HUES48 (cell line): Measurements from ENCODE around the gene LAMA2.
A peak's percentile ranks its signal among the peaks of the same experiment; 100 is the strongest.

Experiments
- H3K27ac ChIP-seq: one replicate; pipeline ENCODE4 v1.7.0; 2013; ENCODE audit warnings: low read depth, low read length, inconsistent platforms
- H3K27me3 ChIP-seq: 2 replicates; pipeline ENCODE4 v1.6.1; 2013; ENCODE audit warnings: mild to moderate bottlenecking, low read length; ENCODE audit not compliant: control insufficient read depth, insufficient read depth
- H3K36me3 ChIP-seq: 2 replicates; pipeline ENCODE4 v1.6.1; 2013; ENCODE audit warnings: low read length; ENCODE audit not compliant: control insufficient read depth, insufficient read depth
- H3K4me1 ChIP-seq: 2 replicates; pipeline ENCODE4 v1.6.1; 2013; ENCODE audit warnings: mild to moderate bottlenecking, low read length; ENCODE audit not compliant: control insufficient read depth, insufficient read depth
- H3K4me3 ChIP-seq: 2 replicates; pipeline ENCODE4 v1.5.1; 2013; ENCODE audit warnings: mild to moderate bottlenecking, low read depth, low read length
- H3K9ac ChIP-seq: 2 replicates; pipeline ENCODE4 v1.6.1; 2013; ENCODE audit warnings: mild to moderate bottlenecking, low read depth, low read length, moderate library complexity
- H3K9me3 ChIP-seq: 2 replicates; pipeline ENCODE4 v1.6.1; 2013; ENCODE audit warnings: low read length; ENCODE audit not compliant: control insufficient read depth, insufficient read depth

The LAMA2 gene

DNA sequence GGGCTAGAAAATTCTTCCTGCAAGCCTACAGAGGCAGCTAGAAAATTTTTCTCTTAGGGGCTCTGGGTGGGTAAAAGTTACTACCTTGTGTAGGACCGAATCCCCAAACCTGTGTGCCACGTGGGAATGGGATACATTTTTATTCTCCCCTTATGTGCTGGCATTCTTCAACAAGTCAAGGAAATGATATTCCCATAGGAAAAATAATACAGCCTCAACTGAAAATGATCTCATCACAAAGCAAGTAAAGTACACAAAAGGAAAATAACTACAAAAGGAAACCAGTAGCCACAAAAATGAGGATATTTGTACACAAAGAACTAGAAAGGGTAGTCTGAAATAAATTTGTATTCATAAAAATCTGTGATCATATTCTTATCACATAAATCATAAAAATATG lies 298.1 kb downstream of the LAMA2 start:
- Histone ChIP-seq H3K9me3 (no peaks in the 10 kb centered on the region), H3K9ac (no peak overlapping the region), H3K4me1 (peaks cover 5% of the 10 kb centered on the region; the same call in 1 of the 2 replicates), H3K36me3 (no peaks in the 10 kb centered on the region), H3K4me3 (no peak overlapping the region), H3K27me3 (no peaks in the 10 kb centered on the region), H3K27ac (no peak overlapping the region)

DNA sequence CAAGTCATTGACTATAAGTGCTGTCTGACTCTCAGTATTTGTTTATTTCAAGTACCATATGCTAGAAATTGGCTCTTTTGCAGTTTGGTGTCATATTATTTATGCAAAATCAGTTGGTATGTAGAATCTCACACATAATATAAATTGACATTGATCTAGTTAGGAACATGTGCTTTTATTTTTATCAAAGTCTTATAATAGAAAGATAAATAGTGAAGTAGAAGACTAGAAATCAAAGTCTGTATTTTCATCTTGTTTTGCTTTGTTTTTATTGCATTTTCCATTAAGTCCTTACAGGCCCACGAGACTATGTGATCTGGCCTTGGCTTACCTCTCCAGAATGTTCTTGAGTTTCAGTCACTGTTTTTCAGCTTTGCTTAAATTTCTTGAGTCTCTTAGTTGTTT lies 300.3 kb downstream of the LAMA2 start:
- Histone ChIP-seq H3K4me3 (no peak overlapping the region), H3K4me1 (peaks cover 5% of the 10 kb centered on the region; the same call in 1 of the 2 replicates), H3K9ac (no peak overlapping the region), H3K27ac (no peak overlapping the region), H3K27me3 (no peaks in the 10 kb centered on the region), H3K9me3 (no peaks in the 10 kb centered on the region), H3K36me3 (no peaks in the 10 kb centered on the region)

DNA sequence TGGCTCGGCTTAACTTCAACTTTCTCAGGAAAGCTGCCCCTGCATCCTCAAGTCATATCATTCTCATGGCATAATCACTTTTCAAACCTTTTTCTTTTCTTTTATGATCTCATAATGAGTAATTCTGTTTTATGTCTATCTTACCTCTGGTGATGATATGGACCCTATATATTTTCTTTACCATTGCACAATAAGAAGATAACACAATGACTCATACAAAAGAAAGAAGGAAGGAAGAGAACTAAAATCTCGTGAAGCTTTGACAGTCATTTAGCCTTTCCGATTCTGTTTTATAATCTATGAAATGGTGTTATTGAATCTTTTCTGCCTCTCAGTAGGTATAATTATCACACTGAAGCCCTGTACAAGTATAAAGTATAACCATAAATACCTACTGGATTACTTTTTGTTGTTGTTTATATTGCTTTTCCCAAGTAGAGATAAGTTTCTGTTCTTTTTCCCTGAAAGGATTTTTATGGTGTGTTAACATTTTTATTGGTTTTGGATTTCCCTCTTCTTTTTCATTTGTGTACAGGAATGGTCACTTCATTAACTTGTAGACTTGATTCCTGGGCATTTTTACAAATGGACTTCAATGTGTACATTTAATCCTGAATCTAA lies 300.9 kb downstream of the LAMA2 start:
- no peaks in the 10 kb centered on the region for H3K36me3 ChIP-seq

DNA sequence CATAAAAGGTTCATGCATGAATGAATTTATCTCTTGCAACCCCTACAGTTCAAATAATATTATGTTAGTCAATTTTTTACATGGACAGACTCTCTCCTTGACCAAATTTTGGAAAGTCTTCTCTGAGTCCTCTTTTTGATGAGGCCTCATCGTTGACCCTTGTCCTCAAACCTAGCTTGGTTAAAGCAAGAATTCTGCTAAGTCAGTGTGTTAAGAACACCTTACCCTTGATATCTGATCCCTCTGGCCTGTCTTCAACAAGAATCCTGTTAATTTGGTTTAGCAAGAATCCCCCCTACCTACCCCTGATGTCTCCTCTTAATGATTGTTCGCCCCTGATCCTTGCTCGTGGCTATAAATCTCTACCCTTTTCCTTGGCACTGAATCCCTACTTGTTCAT lies 301.4 kb downstream of the LAMA2 start:
- Histone ChIP-seq H3K4me1 (peaks cover 5% of the 10 kb centered on the region; the same call in 1 of the 2 replicates), H3K9ac (no peak overlapping the region), H3K36me3 (no peaks in the 10 kb centered on the region), H3K27ac (no peak overlapping the region), H3K9me3 (no peaks in the 10 kb centered on the region), H3K4me3 (no peak overlapping the region), H3K27me3 (no peaks in the 10 kb centered on the region)

More for the DNA sequence above, 300.9 kb downstream of the LAMA2 start:
- no peaks in the 10 kb centered on the region for H3K27me3 ChIP-seq
- H3K4me1 ChIP-seq: peaks cover 5% of the 10 kb centered on the region; the same call in 1 of the 2 replicates
- H3K27ac ChIP-seq: no peak overlapping the region
- H3K4me3 ChIP-seq: no peak overlapping the region
- H3K9me3 ChIP-seq: no peaks in the 10 kb centered on the region
- H3K9ac ChIP-seq: no peak overlapping the region

DNA sequence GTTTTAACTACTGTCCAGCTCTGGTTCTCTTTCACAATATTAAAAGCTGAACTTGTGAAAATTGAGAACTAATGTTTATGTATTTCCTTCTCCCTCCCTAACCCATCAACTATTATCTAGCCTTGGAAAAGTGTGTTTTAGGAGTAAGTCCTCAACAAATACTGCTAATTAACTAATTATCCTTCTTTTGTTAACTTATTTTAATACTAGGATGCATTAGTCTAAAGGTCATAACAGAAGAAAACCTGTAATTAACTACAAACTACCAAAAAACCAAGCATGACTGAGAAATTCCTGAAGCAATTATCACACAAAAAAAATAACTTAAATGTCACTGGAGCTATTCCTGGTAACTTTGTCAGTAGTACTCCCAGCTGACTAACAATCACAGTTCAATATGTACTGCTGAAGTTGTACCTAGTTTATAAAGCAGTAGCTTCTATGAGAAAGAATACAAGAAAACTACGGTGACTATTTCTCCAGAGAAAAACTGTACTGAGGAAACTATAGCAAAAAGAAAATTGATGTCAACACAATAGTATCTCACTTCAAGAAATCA lies 301.9 kb downstream of the LAMA2 start:
- H3K4me1 ChIP-seq: peaks cover 5% of the 10 kb centered on the region; the same call in 1 of the 2 replicates
- no peaks in the 10 kb centered on the region for H3K27me3 ChIP-seq
- H3K9me3 ChIP-seq: no peaks in the 10 kb centered on the region
- H3K9ac ChIP-seq: no peak overlapping the region
- H3K27ac ChIP-seq: no peak overlapping the region
- H3K4me3 ChIP-seq: no peak overlapping the region
- H3K36me3 ChIP-seq: no peaks in the 10 kb centered on the region

DNA sequence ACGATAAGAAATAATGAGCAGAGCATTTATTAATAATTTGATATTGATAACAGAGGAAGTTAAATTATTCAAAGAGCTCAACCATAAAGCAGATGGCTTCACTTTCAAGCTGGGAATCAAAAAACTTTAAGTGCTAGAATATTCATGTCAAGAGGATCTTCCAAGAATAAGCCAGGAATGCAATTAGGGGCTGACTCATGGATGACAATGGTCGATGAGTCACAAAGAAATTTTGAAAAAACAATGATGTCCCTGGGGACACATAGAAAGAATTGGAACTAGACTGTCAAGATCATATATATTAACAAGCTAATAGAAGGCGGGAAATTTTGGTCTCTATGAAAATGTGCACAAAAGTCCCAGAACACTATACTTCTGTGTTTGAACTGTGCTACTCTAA lies 304.1 kb downstream of the LAMA2 start:
- H3K36me3 ChIP-seq: no peaks in the 10 kb centered on the region
- H3K4me1 ChIP-seq: peaks cover 5% of the 10 kb centered on the region; the same call in 1 of the 2 replicates
- H3K27ac ChIP-seq: peak overlapping the region; percentile 51
- H3K9me3 ChIP-seq: no peaks in the 10 kb centered on the region
- no peaks in the 10 kb centered on the region for H3K27me3 ChIP-seq
- no peak overlapping the region for H3K4me3 ChIP-seq
- no peak overlapping the region for H3K9ac ChIP-seq

DNA sequence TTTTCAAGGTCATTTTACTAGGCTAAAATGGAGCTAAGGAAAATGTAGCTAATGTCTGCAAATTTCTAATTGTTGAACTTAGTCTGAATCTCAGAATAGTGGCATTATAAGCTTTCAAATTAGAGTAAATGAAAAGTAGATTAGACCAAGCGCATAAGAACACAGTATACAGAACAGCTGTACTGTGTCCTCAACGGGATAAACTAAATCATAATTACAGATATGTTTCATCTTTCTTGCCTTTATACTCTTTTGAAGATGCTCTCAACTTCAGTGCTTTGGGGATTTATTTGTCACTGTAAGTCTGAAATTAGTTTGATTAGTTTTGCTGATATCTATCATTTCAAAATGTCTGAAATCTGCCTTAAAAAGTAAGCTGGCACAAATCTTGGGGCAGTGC lies 305.4 kb downstream of the LAMA2 start:
- no peaks in the 10 kb centered on the region for H3K9me3 ChIP-seq
- no peaks in the 10 kb centered on the region for H3K36me3 ChIP-seq
- H3K9ac ChIP-seq: no peak overlapping the region
- H3K4me1 ChIP-seq: peaks cover 5% of the 10 kb centered on the region; the same call in 1 of the 2 replicates
- no peak overlapping the region for H3K4me3 ChIP-seq
- H3K27ac ChIP-seq: no peak overlapping the region
- H3K27me3 ChIP-seq: no peaks in the 10 kb centered on the region

DNA sequence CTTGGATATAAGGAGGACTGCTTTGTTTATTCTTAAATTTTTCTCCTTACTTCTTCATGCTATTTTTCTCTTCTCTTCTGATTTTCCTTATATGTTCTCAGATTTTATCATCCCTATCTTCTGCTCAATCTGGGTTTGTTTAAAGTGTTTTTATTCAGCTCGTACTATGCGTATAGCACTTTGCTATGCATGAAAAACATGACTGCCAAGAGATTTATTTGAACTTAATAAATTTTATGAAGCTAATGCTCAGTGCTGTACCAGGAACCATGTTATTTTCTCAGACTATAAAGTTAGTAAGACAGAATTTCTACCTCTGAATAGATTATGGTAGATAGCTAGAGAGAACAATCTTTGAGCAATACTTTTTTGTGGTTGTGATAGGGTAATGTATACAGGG lies 305.9 kb downstream of the LAMA2 start:
- H3K4me3 ChIP-seq: no peak overlapping the region
- H3K27me3 ChIP-seq: no peaks in the 10 kb centered on the region
- no peaks in the 10 kb centered on the region for H3K9me3 ChIP-seq
- no peak overlapping the region for H3K27ac ChIP-seq
- no peaks in the 10 kb centered on the region for H3K36me3 ChIP-seq
- H3K9ac ChIP-seq: no peak overlapping the region
- H3K4me1 ChIP-seq: peaks cover 5% of the 10 kb centered on the region; the same call in 1 of the 2 replicates

DNA sequence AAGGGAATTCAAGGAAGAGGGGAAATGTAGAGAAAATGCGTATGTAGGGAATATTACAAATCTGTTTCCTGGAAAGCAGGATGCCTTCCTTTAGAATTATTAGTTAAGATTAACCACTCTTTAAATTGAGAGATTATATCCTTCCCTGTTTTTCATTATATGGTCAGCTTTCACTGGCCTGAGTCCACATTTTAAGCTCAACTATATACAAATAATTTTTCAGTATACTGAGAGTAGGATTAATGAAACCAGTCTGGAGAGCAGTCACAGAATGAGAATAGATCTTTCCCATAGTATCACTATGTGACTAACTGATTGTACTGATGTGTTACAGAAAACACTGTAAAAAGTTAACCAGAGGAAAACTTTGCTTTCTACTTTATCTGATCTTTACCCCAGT lies 306.3 kb downstream of the LAMA2 start:
- H3K9ac ChIP-seq: no peak overlapping the region
- H3K27ac ChIP-seq: no peak overlapping the region
- H3K9me3 ChIP-seq: no peaks in the 10 kb centered on the region
- no peak overlapping the region for H3K4me3 ChIP-seq
- H3K27me3 ChIP-seq: no peaks in the 10 kb centered on the region
- no peaks in the 10 kb centered on the region for H3K36me3 ChIP-seq
- peaks cover 4% of the 10 kb centered on the region; the same call in 1 of the 2 replicates for H3K4me1 ChIP-seq

DNA sequence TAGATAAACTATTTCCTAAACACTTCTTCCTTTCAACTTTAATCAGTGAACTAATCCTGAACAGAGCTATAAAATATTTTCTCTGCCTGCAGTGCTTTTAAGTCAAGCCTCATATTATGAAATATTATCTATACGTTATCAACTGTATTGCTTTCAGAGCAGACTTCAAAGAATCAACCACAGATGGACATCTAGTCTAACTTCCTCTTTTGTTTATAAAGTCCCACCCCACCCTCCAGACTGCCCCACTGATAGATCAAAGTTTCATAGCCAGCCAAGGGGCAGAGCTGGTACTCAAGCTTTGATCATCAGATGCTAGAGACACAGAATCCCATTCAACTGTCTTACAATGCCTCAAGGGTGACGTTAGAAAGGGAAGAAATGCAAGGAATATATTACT lies 308.3 kb downstream of the LAMA2 start:
- no peaks in the 10 kb centered on the region for H3K9me3 ChIP-seq
- H3K27me3 ChIP-seq: no peaks in the 10 kb centered on the region
- no peak overlapping the region for H3K9ac ChIP-seq
- H3K27ac ChIP-seq: no peak overlapping the region
- H3K4me1 ChIP-seq: peaks cover 13% of the 10 kb centered on the region
- no peaks in the 10 kb centered on the region for H3K36me3 ChIP-seq
- H3K4me3 ChIP-seq: no peak overlapping the region

DNA sequence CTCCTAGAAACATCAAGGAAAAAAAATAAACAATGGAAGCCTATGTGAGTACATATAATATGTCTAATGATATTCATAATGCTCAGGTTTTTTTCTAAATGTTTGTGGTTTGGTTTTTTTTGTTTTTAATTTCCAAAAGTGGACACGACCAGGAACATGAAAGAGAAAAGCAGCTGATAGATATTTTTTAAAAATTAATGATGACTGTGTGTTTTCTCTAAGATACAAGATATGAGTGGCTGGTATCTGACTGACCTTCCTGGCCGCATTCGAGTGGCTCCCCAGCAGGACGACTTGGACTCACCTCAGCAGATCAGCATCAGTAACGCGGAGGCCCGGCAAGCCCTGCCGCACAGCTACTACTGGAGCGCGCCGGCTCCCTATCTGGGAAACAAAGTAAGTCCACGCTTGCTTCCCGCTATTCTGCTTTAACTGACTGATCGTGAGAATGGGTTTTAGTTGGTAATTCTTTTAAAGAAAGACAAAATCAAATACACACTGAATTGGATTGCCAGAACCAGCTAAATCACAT lies 309.6 kb downstream of the LAMA2 start:
- Histone ChIP-seq H3K27ac (no peak overlapping the region), H3K9me3 (no peaks in the 10 kb centered on the region), H3K4me1 (peaks cover 26% of the 10 kb centered on the region), H3K27me3 (no peaks in the 10 kb centered on the region), H3K9ac (no peak overlapping the region), H3K36me3 (no peaks in the 10 kb centered on the region), H3K4me3 (no peak overlapping the region)
